Endometrial microvascular endothelial cells (primary cell): Measurements from ENCODE around the gene IFNL1. TPM values are rescaled to one million over a fixed set of nuclear protein-coding genes. Genes with fewer than 3 reads are reported as not detected.

Experiments
- in situ Hi-C: cut with HindIII; loops from 2 replicates; pipeline ENCODE4 v1.10.0; 2017; ENCODE audit warnings: low sequenced_read_pairs, low pct_unique_long_range_greater_than_20kb; ENCODE audit errors: inconsistent ontology term
- total RNA-seq: library from RNA; depleted of rRNA; stranded (reverse); fragments of >200 nt; gene quantifications from one replicate; pipeline ENCODE4 v1.2.3, GENCODE V29; 2015; ENCODE audit errors: inconsistent ontology term

IFNL1 gene
- total RNA-seq, 1 donor from 2014 or later, result not detected

- in situ Hi-C loops, result no loop called here
Measured at GRCh38 chr19:39347332-39348164, 51.3 kb downstream of the IFNL1 start.

Other genes with a start within 250 kb of the IFNL1 start
- not detected for gene ACP7, start 212.0 kb upstream of the IFNL1 start, total RNA-seq
- gene PAK4, start 170.6 kb upstream of the IFNL1 start, total RNA-seq, result 17.9 TPM
- not detected for gene NCCRP1, start 99.4 kb upstream of the IFNL1 start, total RNA-seq
- not detected for gene SYCN, start 92.1 kb upstream of the IFNL1 start, total RNA-seq
- not detected for gene IFNL3, start 51.4 kb upstream of the IFNL1 start, total RNA-seq
- gene IFNL4, start 47.6 kb upstream of the IFNL1 start, total RNA-seq, result not detected
- not detected for gene IFNL2, start 28.0 kb upstream of the IFNL1 start, total RNA-seq
- gene LRFN1, start 24.5 kb downstream of the IFNL1 start, total RNA-seq, result 0.74 TPM
- gene GMFG, start 39.6 kb downstream of the IFNL1 start, total RNA-seq, result 68.0 TPM
- 87.2 TPM for gene SAMD4B, start 46.0 kb downstream of the IFNL1 start, total RNA-seq
- 48.7 TPM for gene PAF1, start 94.7 kb downstream of the IFNL1 start, total RNA-seq
- gene MED29, start 95.0 kb downstream of the IFNL1 start, total RNA-seq, result 23.0 TPM
- gene ZFP36, start 110.4 kb downstream of the IFNL1 start, total RNA-seq, result 2.8 TPM
- gene PLEKHG2, start 116.3 kb downstream of the IFNL1 start, total RNA-seq, result 12.8 TPM
- 1,019 TPM for gene RPS16, start 139.5 kb downstream of the IFNL1 start, total RNA-seq
- gene SUPT5H, start 149.2 kb downstream of the IFNL1 start, total RNA-seq, result 64.7 TPM
- gene TIMM50, start 184.4 kb downstream of the IFNL1 start, total RNA-seq, result 102 TPM
- 0.19 TPM for gene DLL3, start 202.5 kb downstream of the IFNL1 start, total RNA-seq
- gene SELENOV, start 218.7 kb downstream of the IFNL1 start, total RNA-seq, result not detected
- gene EID2B, start 236.4 kb downstream of the IFNL1 start, total RNA-seq, result 2.3 TPM
- gene EID2, start 243.8 kb downstream of the IFNL1 start, total RNA-seq, result 13.8 TPM